Vagina (tissue), 2 donors: Measurements from ENCODE around the gene ADAMTS16. TPM values are rescaled to one million over a fixed set of nuclear protein-coding genes. Genes with fewer than 3 reads are reported as not detected.

Experiments
- DNase-seq, 2 donors: peaks; one replicate each; pipeline ENCODE4 v3.0.0-alpha.2; 2017; ENCODE audit errors: extremely low spot score in 2 of 2
- H3K27ac ChIP-seq: fragments of 200-600 bp; sonication (generic); one replicate; pipeline ENCODE4 v1.5.1; 2019
- H3K27me3 ChIP-seq: fragments of 200-600 bp; sonication (generic); one replicate; pipeline ENCODE4 v1.5.1; 2019
- H3K36me3 ChIP-seq, 2 donors: fragments of 200-600 bp; sonication (generic); one replicate each; pipeline ENCODE4 v1.5.1; 2017 to 2019
- H3K4me1 ChIP-seq: fragments of 200-600 bp; sonication (generic); one replicate; pipeline ENCODE4 v1.5.1; 2019
- H3K4me3 ChIP-seq, 2 donors: fragments of 200-600 bp; sonication (generic); 1 replicate in 1 of 2; 2 replicates in 1 of 2; pipeline ENCODE4 v1.5.1; 2016 to 2019
- H3K9me3 ChIP-seq: fragments of 200-600 bp; sonication (generic); one replicate; pipeline ENCODE4 v1.5.1; 2019
- CTCF ChIP-seq, 3 experiments: fragments of 450-650 bp in 2 of 3; fragments of 200-600 bp in 1 of 3; sonication (generic) in 1 of 3; IDR thresholded peaks; one replicate each; pipeline ENCODE4 v1.5.1; 2017 to 2019; ENCODE audit warnings: antibody characterized with exemption in 3 of 3, mild to moderate bottlenecking in 2 of 3, moderate library complexity in 2 of 3
- POLR2A ChIP-seq, 2 donors: fragments of 450-650 bp; IDR thresholded peaks; one replicate each; pipeline ENCODE4 v1.6.1; 2017; ENCODE audit warnings: antibody characterized with exemption in 2 of 2, mild to moderate bottlenecking in 2 of 2, moderate library complexity in 2 of 2
- POLR2AphosphoS5 ChIP-seq, 2 donors: sonication (generic); formaldehyde crosslinking; IDR thresholded peaks; one replicate each; pipeline ENCODE4 v1.9.0; 2017; ENCODE audit warnings: antibody characterized with exemption in 2 of 2, mild to moderate bottlenecking in 2 of 2, low read depth in 1 of 2; ENCODE audit not compliant: insufficient read depth in 1 of 2
- intact Hi-C: fragments of 100-400 bp; cut with DNase I; formaldehyde crosslinking; loops from one replicate; pipeline ENCODE4 v1.15.1; 2023
- total RNA-seq: library from RNA; depleted of rRNA; stranded (reverse); fragments of >200 nt; gene quantifications from one replicate; pipeline ENCODE4 v1.2.3, GENCODE V29; 2016

The ADAMTS16 gene
- total RNA-seq, 1 donor from 2014 or later, result 0.49 TPM

- Histone ChIP-seq H3K27ac (no peak overlapping the region), H3K4me1 (no peaks in the 10 kb centered on the region), H3K36me3 (no peaks in the 10 kb centered on the region), H3K9me3 (no peaks in the 10 kb centered on the region), H3K4me3 (no peak overlapping the region), H3K27me3 (no peaks in the 10 kb centered on the region)
- intact Hi-C loops, result no loop called here
- no peak for TF ChIP-seq CTCF (IDR thresholded peaks at IDR 0.05)
- no peak for TF ChIP-seq POLR2A (IDR thresholded peaks at IDR 0.05)
- no peak for TF ChIP-seq POLR2AphosphoS5 (IDR thresholded peaks at IDR 0.05; ENCODE audit: insufficient read depth in 1 of 2, low read depth in 1 of 2)
- no peak for DNase-seq
These were observed 136.3 kb downstream of the ADAMTS16 start for GRCh38 chr5:5276430-5276829.

GRCh38 chr5:5276951-5277517 lies 136.9 kb downstream of the ADAMTS16 start:
- no peak overlapping the region for H3K27ac ChIP-seq
- TF ChIP-seq POLR2AphosphoS5 (IDR thresholded peaks at IDR 0.05; ENCODE audit: insufficient read depth in 1 of 2, low read depth in 1 of 2) (no peak), CTCF (IDR thresholded peaks at IDR 0.05) (no peak), POLR2A (IDR thresholded peaks at IDR 0.05) (no peak)
- intact Hi-C loops, result no loop called here
- no peaks in the 10 kb centered on the region for H3K36me3 ChIP-seq
- H3K4me1 ChIP-seq, result no peaks in the 10 kb centered on the region
- H3K27me3 ChIP-seq, result no peaks in the 10 kb centered on the region
- peak in 1 of 2 donors; percentile 72 for DNase-seq
- no peaks in the 10 kb centered on the region for H3K9me3 ChIP-seq
- no peak overlapping the region for H3K4me3 ChIP-seq

GRCh38 chr5:5278201-5278814 lies 138.2 kb downstream of the ADAMTS16 start:
- H3K9me3 ChIP-seq, result no peaks in the 10 kb centered on the region
- H3K27me3 ChIP-seq, result no peaks in the 10 kb centered on the region
- H3K4me1 ChIP-seq, result no peaks in the 10 kb centered on the region
- no peak overlapping the region for H3K27ac ChIP-seq
- DNase-seq, result no peak
- H3K4me3 ChIP-seq, result no peak overlapping the region
- no peaks in the 10 kb centered on the region for H3K36me3 ChIP-seq
- TF ChIP-seq CTCF (IDR thresholded peaks at IDR 0.05) (no peak), POLR2A (IDR thresholded peaks at IDR 0.05) (no peak), POLR2AphosphoS5 (IDR thresholded peaks at IDR 0.05; ENCODE audit: insufficient read depth in 1 of 2, low read depth in 1 of 2) (no peak)
- intact Hi-C loops, result no loop called here

- DNase-seq, result peak in 1 of 2 donors; percentile 34
These were observed 138.8 kb downstream of the ADAMTS16 start for GRCh38 chr5:5278815-5279381.

More at GRCh38 chr5:5278815-5279381, 138.8 kb downstream of the ADAMTS16 start:
- H3K9me3 ChIP-seq, result no peaks in the 10 kb centered on the region
- H3K4me3 ChIP-seq, result no peak overlapping the region
- intact Hi-C loops, result no loop called here
- H3K4me1 ChIP-seq, result no peaks in the 10 kb centered on the region
- no peak overlapping the region for H3K27ac ChIP-seq
- H3K27me3 ChIP-seq, result no peaks in the 10 kb centered on the region
- TF ChIP-seq POLR2A (IDR thresholded peaks at IDR 0.05), result no peak
- no peak for TF ChIP-seq POLR2AphosphoS5 (IDR thresholded peaks at IDR 0.05; ENCODE audit: insufficient read depth in 1 of 2, low read depth in 1 of 2)
- no peak for TF ChIP-seq CTCF (IDR thresholded peaks at IDR 0.05)
- no peaks in the 10 kb centered on the region for H3K36me3 ChIP-seq
